Osteoblast (primary cell): ENCODE measurements around the gene FGD6. TPM values are rescaled to one million over a fixed set of nuclear protein-coding genes. Genes with fewer than 3 reads are reported as not detected.

Experiments
- DNase-seq: peaks from one replicate; pipeline ENCODE4 v3.0.0; 2011; ENCODE audit warnings: low spot score, mixed read lengths; ENCODE audit not compliant: insufficient read length; ENCODE audit errors: missing footprints
- H2AFZ ChIP-seq: 2 replicates; pipeline ENCODE4 v1.6.0; 2011; ENCODE audit warnings: mild to moderate bottlenecking, low read length
- H3K27ac ChIP-seq: 2 replicates; pipeline ENCODE4 v1.5.1; 2011; ENCODE audit warnings: mild to moderate bottlenecking, low read depth, low read length, moderate library complexity
- H3K27me3 ChIP-seq: 2 replicates; pipeline ENCODE4 v1.6.0; 2012; ENCODE audit warnings: mild to moderate bottlenecking, control low read depth, inconsistent platforms, low read length, moderate library complexity; ENCODE audit not compliant: insufficient read depth
- H3K36me3 ChIP-seq: 2 replicates; pipeline ENCODE4 v1.5.1; 2011; ENCODE audit warnings: mild to moderate bottlenecking, low read length, control low read depth, moderate library complexity; ENCODE audit not compliant: insufficient read depth
- H3K4me1 ChIP-seq: 2 replicates; pipeline ENCODE4 v1.5.1; 2011; ENCODE audit warnings: mild to moderate bottlenecking, low read length, control low read depth, moderate library complexity; ENCODE audit not compliant: insufficient read depth
- H3K4me2 ChIP-seq: 2 replicates; pipeline ENCODE4 v1.6.0; 2011; ENCODE audit warnings: mild to moderate bottlenecking, low read length; ENCODE audit not compliant: insufficient read depth
- H3K4me3 ChIP-seq: fragments of 200-600 bp; sonication (generic); 3 replicates; pipeline ENCODE4 v1.5.1; 2012; ENCODE audit warnings: mild to moderate bottlenecking, low read length, inconsistent platforms; ENCODE audit not compliant: insufficient read depth
- H3K79me2 ChIP-seq: 2 replicates; pipeline ENCODE4 v1.6.0; 2012; ENCODE audit warnings: mild to moderate bottlenecking, low read length, control low read depth, inconsistent platforms; ENCODE audit not compliant: insufficient read depth
- H3K9me3 ChIP-seq: 2 replicates; pipeline ENCODE4 v1.5.1; 2011; ENCODE audit warnings: low read depth, low read length, control low read depth
- H4K20me1 ChIP-seq: 2 replicates; pipeline ENCODE4 v1.6.0; 2012; ENCODE audit warnings: mild to moderate bottlenecking, low read length, control low read depth; ENCODE audit not compliant: insufficient read depth
- total RNA-seq: library from RNA; depleted of rRNA; stranded (reverse); fragments of >200 nt; gene quantifications from 2 replicates; pipeline ENCODE4 v1.2.3, GENCODE V29; 2012
- TF ChIP-seq, protein P1 (sequence below): IDR thresholded peaks from 2 replicates; pipeline ENCODE4 v1.5.1; 2011; ENCODE audit warnings: mild to moderate bottlenecking, low read depth, low read length, moderate library complexity; ENCODE audit errors: extremely low read depth

Gene FGD6
- total RNA-seq, 1 donor = 11.9 TPM

DNA sequence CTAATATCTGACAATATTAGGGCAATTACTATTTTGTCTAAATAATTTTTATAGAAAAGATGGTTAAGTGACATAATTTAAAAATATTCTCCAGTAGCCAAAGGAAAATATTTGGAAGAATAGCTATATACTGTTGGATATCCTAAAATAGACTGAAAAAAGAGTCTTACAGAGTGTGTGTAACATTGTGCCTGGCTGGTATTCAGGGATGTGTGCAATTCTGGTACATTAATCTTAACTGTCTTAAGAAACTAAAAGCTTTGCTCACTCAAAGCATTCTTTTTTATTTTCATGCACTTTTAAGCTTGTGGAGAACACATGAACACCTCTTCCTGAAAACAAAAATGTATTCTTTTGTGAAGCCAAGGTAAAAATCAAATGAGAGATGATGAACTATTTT lies 133.8 kb downstream of the FGD6 start:
- Histone ChIP-seq H4K20me1 (no peaks in the 10 kb centered on the region), H3K4me1 (peaks cover 11% of the 10 kb centered on the region), H3K27ac (peak overlapping the region; percentile 1), H3K9me3 (no peaks in the 10 kb centered on the region), H3K27me3 (no peaks in the 10 kb centered on the region), H3K36me3 (no peaks in the 10 kb centered on the region), H2AFZ (no peak overlapping the region), H3K79me2 (no peaks in the 10 kb centered on the region), H3K4me3 (no peak overlapping the region), H3K4me2 (peak overlapping the region; percentile 21)
- TF ChIP-seq, protein P1, sequence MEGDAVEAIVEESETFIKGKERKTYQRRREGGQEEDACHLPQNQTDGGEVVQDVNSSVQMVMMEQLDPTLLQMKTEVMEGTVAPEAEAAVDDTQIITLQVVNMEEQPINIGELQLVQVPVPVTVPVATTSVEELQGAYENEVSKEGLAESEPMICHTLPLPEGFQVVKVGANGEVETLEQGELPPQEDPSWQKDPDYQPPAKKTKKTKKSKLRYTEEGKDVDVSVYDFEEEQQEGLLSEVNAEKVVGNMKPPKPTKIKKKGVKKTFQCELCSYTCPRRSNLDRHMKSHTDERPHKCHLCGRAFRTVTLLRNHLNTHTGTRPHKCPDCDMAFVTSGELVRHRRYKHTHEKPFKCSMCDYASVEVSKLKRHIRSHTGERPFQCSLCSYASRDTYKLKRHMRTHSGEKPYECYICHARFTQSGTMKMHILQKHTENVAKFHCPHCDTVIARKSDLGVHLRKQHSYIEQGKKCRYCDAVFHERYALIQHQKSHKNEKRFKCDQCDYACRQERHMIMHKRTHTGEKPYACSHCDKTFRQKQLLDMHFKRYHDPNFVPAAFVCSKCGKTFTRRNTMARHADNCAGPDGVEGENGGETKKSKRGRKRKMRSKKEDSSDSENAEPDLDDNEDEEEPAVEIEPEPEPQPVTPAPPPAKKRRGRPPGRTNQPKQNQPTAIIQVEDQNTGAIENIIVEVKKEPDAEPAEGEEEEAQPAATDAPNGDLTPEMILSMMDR = no peak
- DNase-seq = no peak

DNA sequence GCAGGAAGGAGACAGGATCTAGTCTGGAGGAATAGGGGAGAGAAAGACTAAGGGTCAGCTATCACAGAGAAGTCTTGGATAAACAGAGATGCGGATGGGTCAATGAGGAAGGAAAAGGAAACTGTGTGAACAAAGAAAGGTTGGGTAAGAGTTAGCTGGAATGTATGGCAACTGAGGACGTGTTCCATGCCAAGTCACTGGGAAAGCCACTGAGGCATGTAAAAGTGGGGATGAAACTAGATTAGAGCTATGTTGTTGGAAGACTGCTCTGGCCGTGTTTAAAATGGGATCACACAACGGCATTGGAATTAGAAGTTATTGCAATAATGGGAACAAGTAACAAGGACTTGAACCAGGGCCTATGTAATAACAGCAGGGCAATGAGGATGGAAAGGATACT lies 139.9 kb downstream of the FGD6 start:
- Histone ChIP-seq H3K27me3 (no peaks in the 10 kb centered on the region), H4K20me1 (no peaks in the 10 kb centered on the region), H3K4me1 (no peaks in the 10 kb centered on the region), H3K9me3 (no peaks in the 10 kb centered on the region), H2AFZ (no peak overlapping the region), H3K4me3 (no peak overlapping the region), H3K4me2 (no peak overlapping the region), H3K79me2 (peaks cover 4% of the 10 kb centered on the region), H3K36me3 (no peaks in the 10 kb centered on the region), H3K27ac (no peak overlapping the region)
- no peak for DNase-seq
- TF ChIP-seq, protein P1 = no peak

DNA sequence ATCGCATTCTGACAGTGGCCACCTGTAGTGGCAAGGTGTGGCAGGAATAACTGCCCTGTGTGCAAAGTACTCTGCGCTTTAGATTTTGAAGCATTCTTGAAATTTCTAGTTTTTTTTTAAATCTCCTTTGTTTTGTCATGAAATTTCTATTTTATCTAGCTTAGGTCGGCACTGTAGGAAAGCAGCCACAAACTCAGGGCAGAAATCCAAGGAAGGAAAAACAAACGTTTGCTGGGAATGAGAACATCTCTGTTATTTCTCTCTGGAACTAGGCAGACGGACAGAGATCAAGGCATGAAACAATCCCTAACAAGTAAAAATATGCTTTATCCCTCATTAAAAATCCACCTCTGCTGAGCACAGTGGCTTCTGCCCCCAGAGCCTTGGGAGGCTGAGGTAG lies 142.5 kb downstream of the FGD6 start:
- no peak for DNase-seq

DNA sequence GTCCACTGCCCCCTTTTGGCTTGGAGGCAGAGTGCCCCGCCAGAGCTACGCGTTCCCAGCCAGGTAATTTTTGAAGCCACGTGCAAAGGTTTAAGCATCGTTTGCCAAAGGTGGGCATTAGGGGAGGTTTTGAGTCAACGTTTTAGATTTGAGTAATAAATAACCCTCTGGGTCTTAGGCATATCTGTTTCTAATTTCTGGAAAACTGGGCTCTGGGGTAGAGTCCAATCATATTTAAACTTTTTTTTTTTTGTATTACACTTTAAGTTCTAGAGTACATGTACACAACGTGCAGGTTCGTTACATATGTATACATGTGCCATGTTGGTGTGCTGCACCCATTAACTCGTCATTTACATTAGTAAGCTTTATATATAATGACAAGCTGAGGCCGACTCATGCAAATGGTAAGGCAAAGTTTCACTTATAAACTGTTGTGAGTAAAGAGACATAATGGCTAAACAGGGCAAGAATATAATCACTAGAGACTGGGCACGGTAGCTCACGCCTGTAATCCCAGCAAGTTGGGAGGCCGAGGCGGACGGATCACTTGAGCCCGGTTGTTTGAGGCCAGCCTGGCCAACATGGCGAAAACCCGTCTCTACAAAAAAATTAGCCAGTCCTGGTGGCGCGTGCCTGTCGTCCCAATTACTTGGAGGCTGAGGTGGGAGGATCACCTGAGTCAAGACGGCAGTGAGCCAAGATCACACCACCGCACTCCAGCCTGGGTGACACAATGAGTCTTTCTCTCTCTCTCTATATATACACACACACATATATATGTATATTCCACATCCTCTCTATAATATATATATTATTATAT lies 143.4 kb downstream of the FGD6 start:
- Histone ChIP-seq H3K4me1 (no peaks in the 10 kb centered on the region), H2AFZ (peak overlapping the region; percentile 94), H3K4me2 (peak overlapping the region; percentile 82), H4K20me1 (no peaks in the 10 kb centered on the region), H3K27ac (no peak overlapping the region), H3K9me3 (no peaks in the 10 kb centered on the region), H3K36me3 (no peaks in the 10 kb centered on the region), H3K79me2 (peaks cover 38% of the 10 kb centered on the region), H3K27me3 (no peaks in the 10 kb centered on the region), H3K4me3 (peak overlapping the region; percentile 94)
- TF ChIP-seq, protein P1 = peak; percentile 86
- DNase-seq = no peak

More for the DNA sequence above, 142.5 kb downstream of the FGD6 start:
- H3K27ac ChIP-seq = no peak overlapping the region
- TF ChIP-seq, protein P1 = no peak
- no peak overlapping the region for H3K4me3 ChIP-seq
- H3K4me2 ChIP-seq = no peak overlapping the region
- no peaks in the 10 kb centered on the region for H4K20me1 ChIP-seq
- H3K36me3 ChIP-seq = no peaks in the 10 kb centered on the region
- H3K4me1 ChIP-seq = no peaks in the 10 kb centered on the region
- no peaks in the 10 kb centered on the region for H3K9me3 ChIP-seq
- peaks cover 29% of the 10 kb centered on the region for H3K79me2 ChIP-seq
- no peaks in the 10 kb centered on the region for H3K27me3 ChIP-seq
- no peak overlapping the region for H2AFZ ChIP-seq
